Parathyroid adenoma (tissue), 2 donors: ENCODE results near the gene MCHR1.

ENCODE experiments used
- H2AFZ ChIP-seq: fragments of 300-600 bp; sonication (generic); one replicate; pipeline ENCODE4 v1.7.0; 2017; ENCODE audit warnings: antibody characterized with exemption, mild to moderate bottlenecking
- H3K27ac ChIP-seq: fragments of 300-600 bp; sonication (generic); one replicate; pipeline ENCODE4 v1.7.0; 2017
- H3K27me3 ChIP-seq: fragments of 300-600 bp; sonication (generic); one replicate; pipeline ENCODE4 v1.7.0; 2017; ENCODE audit warnings: low read length; ENCODE audit not compliant: control insufficient read depth, insufficient read depth
- H3K36me3 ChIP-seq: fragments of 300-600 bp; sonication (generic); one replicate; pipeline ENCODE4 v1.7.0; 2017; ENCODE audit warnings: low read length; ENCODE audit not compliant: control insufficient read depth, insufficient read depth
- H3K4me1 ChIP-seq: fragments of 300-600 bp; sonication (generic); one replicate; pipeline ENCODE4 v1.7.0; 2017; ENCODE audit warnings: control low read depth
- H3K4me2 ChIP-seq: fragments of 300-600 bp; sonication (generic); one replicate; pipeline ENCODE4 v1.7.0; 2017; ENCODE audit warnings: low read length
- H3K4me3 ChIP-seq: fragments of 300-600 bp; sonication (generic); one replicate; pipeline ENCODE4 v1.7.0; 2017; ENCODE audit warnings: low read depth, low read length
- H3K79me2 ChIP-seq: fragments of 300-600 bp; sonication (generic); one replicate; pipeline ENCODE4 v1.7.0; 2017; ENCODE audit warnings: control low read depth
- H3K9ac ChIP-seq: fragments of 300-600 bp; sonication (generic); one replicate; pipeline ENCODE4 v1.7.0; 2017; ENCODE audit warnings: mild to moderate bottlenecking
- H3K9me3 ChIP-seq: fragments of 300-600 bp; sonication (generic); one replicate; pipeline ENCODE4 v1.7.0; 2017; ENCODE audit warnings: low read length; ENCODE audit not compliant: control insufficient read depth
- CTCF ChIP-seq: fragments of 300-600 bp; sonication (generic); IDR thresholded peaks from one replicate; pipeline ENCODE4 v1.7.0; 2017; ENCODE audit warnings: antibody characterized with exemption, mild to moderate bottlenecking
- donor health status: primary hyperparathyroidism.

The MCHR1 gene

DNA sequence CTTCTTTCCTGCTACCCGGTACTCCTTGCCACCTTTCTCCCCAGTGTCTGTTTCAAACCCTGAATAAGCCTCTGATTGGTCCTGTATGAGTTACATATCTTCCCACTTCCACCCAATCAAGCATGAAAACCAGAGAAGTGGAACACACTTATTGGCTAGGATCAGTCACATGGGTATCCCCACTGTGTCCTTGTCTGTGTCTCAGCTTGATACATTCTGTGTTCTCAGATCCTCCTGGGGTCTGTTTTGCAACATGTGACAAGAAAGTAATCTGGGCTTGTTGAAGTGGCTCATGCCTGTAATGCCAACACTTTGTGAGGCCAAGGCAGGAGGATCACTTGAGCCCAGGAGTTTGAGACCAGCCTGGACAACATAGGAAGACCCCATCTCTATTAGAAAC is 23.9 kb downstream of the MCHR1 start:
- Histone ChIP-seq H3K9me3 (no peaks in the 10 kb centered on the region), H3K27ac (no peak overlapping the region), H3K4me2 (no peak overlapping the region), H3K4me3 (no peak overlapping the region), H3K9ac (no peak overlapping the region), H2AFZ (no peak overlapping the region), H3K27me3 (no peaks in the 10 kb centered on the region), H3K4me1 (no peaks in the 10 kb centered on the region), H3K36me3 (no peaks in the 10 kb centered on the region), H3K79me2 (no peaks in the 10 kb centered on the region)
- no peak for TF ChIP-seq CTCF

- Histone ChIP-seq H3K36me3 (no peaks in the 10 kb centered on the region), H2AFZ (no peak overlapping the region), H3K4me2 (no peak overlapping the region), H3K27ac (no peak overlapping the region), H3K9me3 (no peaks in the 10 kb centered on the region), H3K4me3 (no peak overlapping the region), H3K79me2 (no peaks in the 10 kb centered on the region), H3K9ac (no peak overlapping the region), H3K27me3 (no peaks in the 10 kb centered on the region), H3K4me1 (no peaks in the 10 kb centered on the region)
- no peak for TF ChIP-seq CTCF
Measured at GRCh38 chr22:40703736-40704135, 24.5 kb downstream of the MCHR1 start.

DNA sequence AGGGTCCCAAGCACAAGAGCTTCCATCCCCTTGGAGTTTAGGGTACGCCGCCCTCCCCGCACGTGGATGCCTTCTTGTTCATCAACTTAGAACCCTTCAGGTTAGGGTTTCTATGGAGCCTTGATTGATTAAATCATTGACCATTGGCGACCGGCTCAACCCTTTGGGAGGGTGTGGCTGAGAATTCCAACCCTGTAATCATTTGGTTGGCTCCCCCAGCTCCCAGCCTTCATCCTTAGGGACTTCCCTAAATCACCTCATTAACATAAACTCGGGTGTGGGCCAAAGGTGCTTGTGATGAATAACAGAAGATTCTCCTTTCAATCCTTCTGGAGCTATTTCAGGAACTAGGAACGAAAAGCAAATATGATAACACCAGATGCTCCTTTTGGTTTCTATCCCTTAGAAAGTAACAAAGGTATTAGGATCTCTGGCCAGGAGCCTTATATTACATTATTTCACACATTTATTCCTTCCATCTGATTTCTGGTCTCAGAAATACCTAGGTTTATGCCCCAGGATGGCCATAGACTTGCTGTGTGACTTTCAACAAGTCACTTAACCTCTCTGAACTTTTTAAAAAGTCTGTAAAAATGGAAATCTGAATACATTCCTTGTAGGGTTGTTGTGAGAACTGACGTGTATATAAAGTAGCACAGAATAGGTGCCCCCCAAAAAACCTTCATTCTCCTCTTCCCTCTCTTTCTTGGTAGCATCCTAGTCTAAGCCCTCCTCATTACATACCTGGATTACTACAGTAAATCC is 26.8 kb downstream of the MCHR1 start:
- Histone ChIP-seq H3K9me3 (no peaks in the 10 kb centered on the region), H3K4me1 (no peaks in the 10 kb centered on the region), H3K9ac (no peak overlapping the region), H3K27ac (no peak overlapping the region), H3K79me2 (no peaks in the 10 kb centered on the region), H3K27me3 (no peaks in the 10 kb centered on the region), H3K36me3 (no peaks in the 10 kb centered on the region), H2AFZ (no peak overlapping the region), H3K4me3 (no peak overlapping the region), H3K4me2 (no peak overlapping the region)
- TF ChIP-seq CTCF, result no peak

DNA sequence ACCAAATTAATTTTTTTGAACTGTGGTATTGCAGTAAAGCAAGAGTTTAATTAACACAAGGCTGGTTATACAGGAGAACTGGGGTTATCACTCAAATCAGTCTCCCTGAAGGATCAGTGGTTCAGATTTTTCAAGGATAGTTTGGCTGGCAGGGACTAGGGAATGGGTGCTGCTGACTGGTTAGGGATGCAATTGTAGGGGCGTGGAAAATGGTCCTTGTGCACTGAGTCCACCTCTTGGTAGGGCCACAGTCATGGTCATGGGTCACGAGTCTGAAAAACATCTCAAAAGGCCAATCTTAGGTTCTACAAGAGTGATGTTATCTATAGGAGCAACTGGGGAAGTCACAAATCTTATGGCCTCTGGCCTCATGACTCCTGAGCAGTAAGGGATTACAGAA is 27.9 kb downstream of the MCHR1 start:
- H2AFZ ChIP-seq, result no peak overlapping the region
- no peak overlapping the region for H3K27ac ChIP-seq
- H3K4me1 ChIP-seq, result peaks cover 2% of the 10 kb centered on the region
- H3K9me3 ChIP-seq, result no peaks in the 10 kb centered on the region
- no peak for TF ChIP-seq CTCF
- H3K79me2 ChIP-seq, result no peaks in the 10 kb centered on the region
- H3K27me3 ChIP-seq, result no peaks in the 10 kb centered on the region
- H3K9ac ChIP-seq, result no peak overlapping the region
- no peak overlapping the region for H3K4me3 ChIP-seq
- no peak overlapping the region for H3K4me2 ChIP-seq
- H3K36me3 ChIP-seq, result no peaks in the 10 kb centered on the region

DNA sequence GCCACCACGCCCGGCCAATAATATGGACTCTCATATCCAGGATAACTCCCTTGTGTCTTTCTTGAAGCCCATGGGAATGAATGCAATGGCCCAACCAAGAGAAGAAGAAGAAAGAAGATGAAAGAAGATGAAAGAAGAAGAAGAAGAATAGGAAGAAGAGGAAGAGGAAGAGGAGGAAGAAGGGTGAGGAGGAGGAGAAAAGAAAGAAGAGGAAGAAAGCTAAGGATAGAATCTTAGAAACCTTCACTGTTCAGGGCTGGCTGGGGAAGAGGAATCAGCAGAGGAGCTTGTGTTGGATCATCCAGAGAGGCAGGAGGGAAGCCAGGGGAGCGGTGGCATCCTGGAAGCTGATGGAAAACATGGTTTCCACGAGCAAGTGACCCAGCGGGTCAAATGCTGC is 28.9 kb downstream of the MCHR1 start:
- Histone ChIP-seq H3K36me3 (no peaks in the 10 kb centered on the region), H3K27me3 (no peaks in the 10 kb centered on the region), H3K9ac (no peak overlapping the region), H3K4me1 (peaks cover 2% of the 10 kb centered on the region), H3K79me2 (no peaks in the 10 kb centered on the region), H2AFZ (no peak overlapping the region), H3K4me2 (no peak overlapping the region), H3K27ac (no peak overlapping the region), H3K4me3 (no peak overlapping the region), H3K9me3 (no peaks in the 10 kb centered on the region)
- TF ChIP-seq CTCF, result no peak
